ENCODE data around the gene SRP9.
A peak's percentile ranks its signal among the peaks of the same experiment; 100 is the strongest.
"Not testable (repeated sequence)": the region's sequence is repeated elsewhere in the genome, so short reads cannot be mapped to it uniquely, and the experiment has no call there.

SRP9 gene

DNA sequence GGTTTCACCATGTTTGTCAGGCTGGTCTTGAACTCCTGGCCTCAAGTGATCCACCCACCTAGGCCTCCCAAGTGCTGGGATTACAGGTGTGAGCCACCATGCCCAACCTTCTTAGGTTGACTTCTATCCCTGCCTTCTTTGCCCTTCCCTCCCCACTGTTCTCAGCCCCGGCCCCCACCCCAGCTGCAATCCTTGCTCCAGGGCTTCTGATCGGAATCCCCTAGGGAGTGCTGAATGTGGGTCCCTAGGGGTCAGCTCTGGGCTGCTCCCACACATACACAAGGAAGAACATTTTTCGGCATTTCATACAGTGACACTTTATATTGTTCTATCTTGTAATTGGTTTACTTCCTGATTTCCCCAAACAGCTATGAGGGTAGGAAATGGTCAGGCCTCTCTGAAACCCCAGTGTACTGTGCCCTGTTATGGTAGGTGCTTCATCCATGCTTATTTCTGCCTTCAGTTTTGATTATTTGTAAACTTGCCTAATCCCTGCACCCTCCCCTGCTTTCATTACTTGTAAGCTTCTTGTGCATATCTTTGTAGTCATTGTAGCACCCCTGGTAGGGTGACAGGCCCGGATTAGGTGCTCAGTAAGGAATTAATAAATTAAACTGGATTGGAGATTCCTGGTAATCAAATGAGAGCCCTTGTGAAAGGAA lies 5.8 kb upstream of the SRP9 start:
- no peak overlapping the region for H3K4me3 ChIP-seq (ENCODE audit: low read length)
- no peak for DNase-seq (ENCODE audit: low read depth, low spot score)

DNA sequence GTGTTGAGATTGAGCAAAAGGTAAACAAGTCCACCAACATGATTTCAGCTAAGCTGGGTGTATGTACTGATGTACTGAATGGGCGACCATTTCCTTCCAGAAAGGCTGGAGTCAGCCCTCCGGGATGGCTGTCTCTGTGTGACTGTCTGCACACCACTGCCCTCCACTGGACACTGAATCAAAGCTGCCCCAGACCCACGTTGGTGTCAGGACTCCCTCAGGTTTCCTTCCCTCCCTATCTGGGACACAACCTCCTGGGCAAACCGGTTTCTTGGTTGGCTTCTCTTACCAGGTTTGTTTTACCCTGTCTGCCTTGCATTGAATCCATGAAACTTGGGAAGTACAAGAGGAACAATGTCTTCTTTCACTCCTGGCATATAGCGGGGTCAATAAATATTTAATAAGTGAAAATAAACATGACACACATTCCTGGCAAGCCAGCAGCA lies 5.3 kb upstream of the SRP9 start:
- no peak overlapping the region for H3K4me3 ChIP-seq (ENCODE audit: low read length)

GRCh38 chr1:225772848-225773247 lies 4.8 kb upstream of the SRP9 start:
- DNase-seq (ENCODE audit: low read depth, low spot score): no peak
- H3K4me3 ChIP-seq (ENCODE audit: low read length): no peak overlapping the region

More for the DNA sequence above, 5.3 kb upstream of the SRP9 start:
- DNase-seq (ENCODE audit: low read depth, low spot score): no peak

DNA sequence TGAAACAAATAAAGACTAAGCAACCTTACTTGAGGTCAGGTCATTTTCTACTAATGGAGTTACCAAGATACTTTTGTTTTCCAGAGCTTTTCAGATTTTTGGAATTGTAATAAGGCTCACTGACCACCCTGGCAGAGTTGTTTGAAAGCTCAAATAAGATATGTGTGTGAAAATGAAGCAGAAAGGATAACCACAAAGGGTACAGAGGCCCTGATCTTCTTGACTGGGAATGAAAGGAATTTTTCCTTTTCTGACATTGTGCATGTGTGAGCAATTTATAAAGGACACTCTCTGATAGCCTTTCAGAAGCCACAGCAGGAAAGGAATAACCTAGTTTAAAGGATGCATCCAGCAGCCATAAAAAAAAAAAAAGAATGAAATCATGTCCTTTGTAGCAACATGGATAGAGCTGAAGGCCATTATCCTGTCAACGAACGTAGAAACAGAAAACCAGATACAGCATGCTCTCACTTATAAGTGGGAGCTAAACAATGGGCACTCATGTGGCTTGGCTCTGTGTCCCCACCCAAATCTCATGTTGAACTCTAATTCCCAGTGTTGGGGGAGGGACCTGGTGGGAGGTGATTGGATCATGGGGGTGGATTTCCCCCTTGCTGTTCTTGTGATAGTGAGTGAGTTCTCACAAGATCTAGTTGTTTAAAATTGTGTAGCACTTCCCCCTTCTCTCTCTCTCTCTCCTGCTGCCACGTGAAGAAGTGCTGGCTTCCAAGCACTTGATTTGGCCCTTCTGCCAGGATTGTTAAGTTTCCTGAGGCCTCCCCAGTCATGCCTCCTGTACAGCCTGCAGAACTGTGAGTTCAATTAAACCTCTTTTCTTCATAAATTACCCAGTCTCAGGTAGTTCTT lies 3.1 kb upstream of the SRP9 start:
- no peak for DNase-seq (ENCODE audit: low read depth, low spot score)
- H3K4me3 ChIP-seq (ENCODE audit: low read length): no peak overlapping the region

- no peak for DNase-seq (ENCODE audit: low read depth, low spot score)
- no peak overlapping the region for H3K4me3 ChIP-seq (ENCODE audit: low read length)
These were observed 1.3 kb upstream of the SRP9 start for GRCh38 chr1:225776294-225776693.

DNA sequence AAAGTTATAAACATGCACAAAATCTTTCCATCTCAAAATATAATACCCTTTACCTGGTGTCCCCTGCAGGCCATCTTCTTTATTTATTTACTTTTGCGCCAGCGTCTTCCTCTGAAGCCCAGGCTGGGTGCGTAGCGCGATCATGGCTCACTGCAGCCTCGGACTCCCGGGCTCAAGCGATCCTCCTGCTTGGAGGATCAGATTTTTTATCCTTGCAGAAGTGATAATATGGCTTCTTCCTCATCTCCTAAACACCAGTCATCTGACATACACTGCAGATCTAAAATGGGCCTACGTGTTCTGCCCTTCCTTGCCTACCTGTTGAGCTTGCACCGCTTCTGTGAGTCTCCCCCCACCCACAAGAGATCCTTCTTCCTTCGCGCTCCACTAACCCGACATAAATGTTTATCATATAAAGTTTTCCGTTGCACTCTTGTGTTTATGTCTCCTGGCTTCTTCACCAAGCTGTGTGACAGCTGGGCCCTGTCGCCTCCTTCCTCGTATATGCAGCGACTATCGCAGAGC lies 506 bp upstream of the SRP9 start:
- H3K4me3 ChIP-seq (ENCODE audit: low read length): peak overlapping the region; percentile 84
- no peak for DNase-seq (ENCODE audit: low read depth, low spot score)

DNA sequence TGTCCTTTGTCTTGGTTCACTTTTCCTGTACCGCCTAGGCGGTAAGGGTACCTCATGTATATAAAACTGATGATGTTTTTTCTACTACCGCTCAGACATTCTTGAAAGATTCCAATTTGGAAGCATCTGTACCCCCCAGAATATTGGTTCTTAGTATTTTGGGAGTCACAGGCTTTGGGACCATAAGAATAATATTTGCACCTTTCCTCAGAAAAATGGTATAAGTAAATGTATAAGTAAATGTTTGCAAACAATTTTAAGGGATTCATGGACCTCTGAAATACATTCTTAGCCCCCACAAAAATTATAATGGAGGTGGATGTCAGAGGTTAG lies 677 bp downstream of the SRP9 start:
- H3K4me3 ChIP-seq (ENCODE audit: low read length): peak overlapping the region; percentile 84
- no peak for DNase-seq (ENCODE audit: low read depth, low spot score)

GRCh38 chr1:225779165-225779564 lies 1.5 kb downstream of the SRP9 start:
- DNase-seq (ENCODE audit: low read depth, low spot score): not testable (repeated sequence)
- peak overlapping the region; percentile 84 for H3K4me3 ChIP-seq (ENCODE audit: low read length)

GRCh38 chr1:225780134-225780533 lies 2.5 kb downstream of the SRP9 start:
- no peak overlapping the region for H3K4me3 ChIP-seq (ENCODE audit: low read length)
- no peak for DNase-seq (ENCODE audit: low read depth, low spot score)

GRCh38 chr1:225780630-225781029 lies 3.0 kb downstream of the SRP9 start:
- no peak for DNase-seq (ENCODE audit: low read depth, low spot score)
- H3K4me3 ChIP-seq (ENCODE audit: low read length): no peak overlapping the region

GRCh38 chr1:225789142-225789541 lies 11.5 kb downstream of the SRP9 start:
- not testable (repeated sequence) for H3K4me3 ChIP-seq (ENCODE audit: low read length); DNase-seq (ENCODE audit: low read depth, low spot score)

DNA sequence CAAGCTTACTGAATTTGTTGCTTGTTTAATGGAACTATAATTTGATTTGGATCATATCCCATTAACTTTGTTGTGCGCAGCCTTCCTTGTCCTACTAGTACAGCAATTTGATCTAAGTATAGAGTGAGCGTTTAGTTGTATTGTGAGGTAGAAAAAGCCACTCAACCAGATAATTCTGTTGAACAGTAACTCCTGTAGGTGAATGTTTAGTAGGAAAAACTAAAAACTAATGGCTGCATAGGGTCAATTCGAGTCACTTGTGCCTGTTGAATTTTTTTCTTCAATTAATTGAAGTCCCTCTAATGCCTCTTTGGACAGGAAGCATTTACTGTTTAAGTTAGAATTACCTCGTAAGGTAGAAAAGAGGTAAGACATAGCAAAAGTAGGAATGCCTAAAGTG lies 17.3 kb downstream of the SRP9 start:
- H3K4me3 ChIP-seq (ENCODE audit: low read length): no peak overlapping the region
- no peak for DNase-seq (ENCODE audit: low read depth, low spot score)

DNA sequence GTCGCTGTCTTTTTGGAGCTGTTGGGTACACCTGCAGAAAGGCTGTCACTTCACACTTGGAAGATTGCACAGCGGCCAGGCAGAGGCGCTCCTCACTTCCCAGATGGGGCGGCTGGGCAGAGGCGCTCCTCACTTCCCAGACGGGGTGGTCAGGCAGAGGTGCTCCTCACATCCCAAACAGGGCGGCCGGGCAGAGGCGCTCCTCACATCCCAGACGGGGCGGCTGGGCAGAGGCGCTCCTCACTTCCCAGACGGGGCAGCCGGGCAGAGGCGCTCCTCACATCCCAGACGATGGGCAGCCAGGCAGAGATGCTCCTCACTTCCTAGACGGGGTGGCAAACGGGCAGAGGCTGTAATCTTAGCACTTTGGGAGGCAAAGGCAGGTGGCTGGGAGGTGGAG lies 18.5 kb downstream of the SRP9 start:
- H3K4me3 ChIP-seq (ENCODE audit: low read length); DNase-seq (ENCODE audit: low read depth, low spot score): not testable (repeated sequence)

GRCh38 chr1:225801146-225801545 lies 23.5 kb downstream of the SRP9 start:
- H3K4me3 ChIP-seq (ENCODE audit: low read length); DNase-seq (ENCODE audit: low read depth, low spot score): not testable (repeated sequence)

DNA sequence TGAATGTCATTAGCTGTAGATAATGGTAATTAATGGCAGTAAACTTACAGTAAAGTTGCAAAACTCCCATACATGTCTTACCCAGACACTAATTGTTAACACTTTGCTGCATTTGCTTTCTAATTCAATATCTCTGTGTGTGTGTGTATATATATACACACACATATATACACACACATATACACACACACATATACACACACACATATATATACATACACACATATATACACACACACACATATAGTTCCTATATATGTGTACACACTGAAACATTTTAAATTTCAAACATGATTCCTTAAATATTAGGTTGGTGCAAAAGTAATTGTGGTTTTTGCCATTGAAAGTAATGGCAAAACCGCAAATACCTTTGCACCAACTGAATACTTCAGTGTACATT lies 28.6 kb downstream of the SRP9 start:
- H3K4me3 ChIP-seq (ENCODE audit: low read length): no peak overlapping the region

GRCh38 chr1:225806736-225807135 lies 29.1 kb downstream of the SRP9 start:
- H3K4me3 ChIP-seq (ENCODE audit: low read length); DNase-seq (ENCODE audit: low read depth, low spot score): not testable (repeated sequence)

More for the DNA sequence above, 28.6 kb downstream of the SRP9 start:
- DNase-seq (ENCODE audit: low read depth, low spot score): no peak

DNA sequence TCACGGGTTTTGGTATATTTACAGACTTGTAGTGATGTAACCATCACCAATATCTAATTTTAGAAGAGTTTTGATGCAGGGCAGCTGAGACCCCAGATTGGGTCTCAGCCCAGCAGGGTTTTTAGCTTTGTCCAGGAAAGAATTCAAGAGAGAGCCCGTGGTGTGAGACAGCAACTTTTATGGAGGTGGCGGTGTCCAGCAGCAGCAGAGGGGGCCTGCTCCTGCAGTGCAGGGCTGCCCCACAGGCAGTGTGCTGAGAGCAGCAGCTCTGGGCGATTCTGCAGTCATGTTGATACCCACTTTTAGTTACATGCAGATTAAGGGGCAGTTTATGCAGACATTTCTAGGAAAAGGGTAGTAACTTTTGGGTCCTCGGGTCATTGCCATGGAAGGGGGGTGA lies 30.5 kb downstream of the SRP9 start:
- no peak for DNase-seq (ENCODE audit: low read depth, low spot score)
- H3K4me3 ChIP-seq (ENCODE audit: low read length): no peak overlapping the region

GRCh38 chr1:225809842-225810578 lies 32.4 kb downstream of the SRP9 start, which contains the start of gene EPHX1:
EPHX1 (plus strand) TSS chr1:225810124; CDS start chr1:225828730, 18,606 bp downstream.
- H3K4me3 ChIP-seq (ENCODE audit: low read length): peak within 1 kb of the TSS; percentile 54
- peak; percentile 45 for DNase-seq (ENCODE audit: low read depth, low spot score)

All from Jurkat, Clone E6-1 (cell line).